HEK293 (cell line): ENCODE measurements around the gene CYP27B1.
"Not testable (repeated sequence)": the region's sequence is repeated elsewhere in the genome, so short reads cannot be mapped to it uniquely, and the experiment has no call there.

Source experiments
- CTCF ChIA-PET: fragments of 350-600 bp; formaldehyde crosslinking; extraction: SDS; loops from one replicate; lab custom pipeline; 2021; ENCODE audit warnings: antibody characterized with exemption; lab: Yijun Ruan, JAX
- POLR2A ChIA-PET: fragments of 300-600 bp; formaldehyde crosslinking; extraction: SDS; loops from one replicate; lab custom pipeline; 2020; ENCODE audit warnings: antibody characterized with exemption, inconsistent platforms; lab: Yijun Ruan, JAX
- H3K27ac ChIP-seq: fragments of 200-500 bp; sonication (Bioruptor generic); 2 replicates; pipeline ENCODE4 v1.5.1; 2014; ENCODE audit warnings: low read depth, low read length, control low read depth, inconsistent platforms; ENCODE audit errors: extremely low read depth
- H3K36me3 ChIP-seq, 2 experiments: fragments of 200-500 bp in 1 of 2; sonication (Bioruptor generic) in 1 of 2; 1 replicate in 1 of 2; 2 replicates in 1 of 2; pipeline ENCODE4 v1.5.1; 2014 to 2017; ENCODE audit warnings: inconsistent platforms in 2 of 2, low read length in 2 of 2; ENCODE audit not compliant: control insufficient read depth in 2 of 2, insufficient read depth in 1 of 2
- H3K4me1 ChIP-seq: fragments of 200-500 bp; sonication (Bioruptor generic); 2 replicates; pipeline ENCODE4 v1.5.1; 2014; ENCODE audit warnings: mild to moderate bottlenecking, low read length, inconsistent platforms; ENCODE audit not compliant: control insufficient read depth, insufficient read depth
- H3K4me3 ChIP-seq: 2 replicates; pipeline ENCODE4 v1.5.1; 2011; ENCODE audit warnings: low read depth, mild to moderate bottlenecking, control low read depth, low read length, moderate library complexity
- H3K9me3 ChIP-seq: fragments of 200-500 bp; sonication (Bioruptor generic); 2 replicates; pipeline ENCODE4 v1.5.1; 2014; ENCODE audit warnings: low read depth, low read length, inconsistent platforms; ENCODE audit not compliant: control insufficient read depth, insufficient read depth
- GFI1B ChIP-seq: fragments of 450-650 bp; formaldehyde crosslinking; IDR thresholded peaks from 2 replicates; pipeline ENCODE4 v1.5.1; 2016; ENCODE audit warnings: missing biosample characterization, missing genetic modification characterization
- GLI4 ChIP-seq: fragments of 450-650 bp; formaldehyde crosslinking; IDR thresholded peaks from 2 replicates; pipeline ENCODE4 v1.5.1; 2016; ENCODE audit warnings: missing biosample characterization, missing genetic modification characterization
- KLF10 ChIP-seq: fragments of 450-650 bp; IDR thresholded peaks from 2 replicates; pipeline ENCODE4 v1.5.1; 2018; ENCODE audit warnings: missing biosample characterization, mild to moderate bottlenecking, missing genetic modification characterization
- KLF7 ChIP-seq: fragments of 450-650 bp; formaldehyde crosslinking; IDR thresholded peaks from 2 replicates; pipeline ENCODE4 v1.5.1; 2016; ENCODE audit warnings: missing biosample characterization, missing genetic modification characterization, borderline replicate concordance
- ZIC2 ChIP-seq: fragments of 450-650 bp; formaldehyde crosslinking; IDR thresholded peaks from 2 replicates; pipeline ENCODE4 v1.5.1; 2016; ENCODE audit warnings: missing biosample characterization, missing genetic modification characterization
- ZNF10 ChIP-seq: fragments of 450-650 bp; formaldehyde crosslinking; IDR thresholded peaks from 2 replicates; pipeline ENCODE4 v1.5.1; 2017; ENCODE audit warnings: missing biosample characterization, missing genetic modification characterization
- ZNF274 ChIP-seq, 2 experiments: fragments of 200-500 bp in 1 of 2; fragments of 450-650 bp in 1 of 2; sonication (Bioruptor generic) in 1 of 2; formaldehyde crosslinking in 1 of 2; IDR thresholded peaks; 2 replicates each; pipeline versions ENCODE4 v1.5.1 to v1.6.1; 2014 to 2016; ENCODE audit warnings: borderline replicate concordance in 1 of 2, inconsistent platforms in 1 of 2, low read length in 1 of 2, missing biosample characterization in 1 of 2, missing genetic modification characterization in 1 of 2
- ZNF510 ChIP-seq: fragments of 450-650 bp; formaldehyde crosslinking; IDR thresholded peaks from 2 replicates; pipeline ENCODE4 v1.5.1; 2018; ENCODE audit warnings: mild to moderate bottlenecking, missing genetic modification characterization, missing biosample characterization; ENCODE audit not compliant: insufficient replicate concordance
- ZNF580 ChIP-seq: fragments of 450-650 bp; formaldehyde crosslinking; IDR thresholded peaks from 2 replicates; pipeline ENCODE4 v1.5.1; 2016; ENCODE audit warnings: missing biosample characterization, missing genetic modification characterization
- ZNF621 ChIP-seq: fragments of 450-650 bp; formaldehyde crosslinking; IDR thresholded peaks from 2 replicates; pipeline ENCODE4 v1.5.1; 2017; ENCODE audit warnings: missing biosample characterization, missing genetic modification characterization
- ZNF776 ChIP-seq: fragments of 450-650 bp; formaldehyde crosslinking; IDR thresholded peaks from 2 replicates; pipeline ENCODE4 v1.5.0; 2017; ENCODE audit warnings: missing biosample characterization, missing genetic modification characterization, borderline replicate concordance
- ZNF785 ChIP-seq: fragments of 450-650 bp; formaldehyde crosslinking; IDR thresholded peaks from 2 replicates; pipeline ENCODE4 v1.5.1; 2016; ENCODE audit warnings: missing biosample characterization, missing genetic modification characterization
- ZSCAN16 ChIP-seq: fragments of 450-650 bp; formaldehyde crosslinking; IDR thresholded peaks from 2 replicates; pipeline ENCODE4 v1.5.1; 2016; ENCODE audit warnings: missing biosample characterization, missing genetic modification characterization
- TF ChIP-seq, protein P1 (sequence below): fragments of 450-650 bp; formaldehyde crosslinking; IDR thresholded peaks from 2 replicates; pipeline ENCODE4 v1.5.1; 2016; ENCODE audit warnings: missing biosample characterization, missing genetic modification characterization, low read depth
- TF ChIP-seq, protein P2 (sequence below): fragments of 450-650 bp; formaldehyde crosslinking; IDR thresholded peaks from 2 replicates; pipeline ENCODE4 v1.5.1; 2016; ENCODE audit warnings: missing biosample characterization, missing genetic modification characterization
- TF ChIP-seq, protein P3 (sequence below): fragments of 450-650 bp; formaldehyde crosslinking; IDR thresholded peaks from 2 replicates; pipeline ENCODE4 v1.5.0; 2017; ENCODE audit warnings: missing biosample characterization, missing genetic modification characterization, borderline replicate concordance
- TF ChIP-seq, protein P4 (sequence below): fragments of 450-650 bp; IDR thresholded peaks from 2 replicates; pipeline ENCODE4 v1.5.1; 2018; ENCODE audit warnings: missing biosample characterization, missing genetic modification characterization

The CYP27B1 gene

GRCh38 chr12:57775044-57775443 is 8.2 kb upstream of the CYP27B1 start:
- TF ChIP-seq ZNF785 (tag by site-specific recombination), result no peak
- H3K4me3 ChIP-seq, result no peak overlapping the region
- 0 out of 2 replicates have a peak, but pooled peaks cover 6% of the 10 kb centered on the region for H3K4me1 ChIP-seq
- peaks cover 5 to 32% of the 10 kb centered on the region in 2 experiments; a peak in 2 of 3 replicates for H3K36me3 ChIP-seq
- H3K9me3 ChIP-seq, result no peaks in the 10 kb centered on the region
- H3K27ac ChIP-seq, result no peak overlapping the region
- CTCF ChIA-PET, result interaction anchor here (1.0 to 1.8 kb wide), 5 partner anchors 8 to 18 kb away, joined by 3 to 9 read pairs (median 4); partner anchors contain the start of gene TSFM
- POLR2A ChIA-PET, result no interaction called here

- POLR2A ChIA-PET, H3K4me1 ChIP-seq, H3K9me3 ChIP-seq, H3K4me3 ChIP-seq, H3K27ac ChIP-seq: not testable (repeated sequence)
- CTCF ChIA-PET, result interaction anchor here (1.3 to 1.8 kb wide), 4 partner anchors 8 to 18 kb away, joined by 3 to 9 read pairs (median 4); partner anchors contain the start of gene TSFM
- peaks cover 5 to 32% of the 10 kb centered on the region in 2 experiments; a peak in 2 of 3 replicates for H3K36me3 ChIP-seq
These were observed 7.8 kb upstream of the CYP27B1 start for GRCh38 chr12:57774634-57775033.

GRCh38 chr12:57772429-57773322 is 5.8 kb upstream of the CYP27B1 start, which contains the start of gene EEF1AKMT3:
Gene EEF1AKMT3, plus strand, starts transcription at chr12:57772614. Its CDS starts 111 bp downstream, at chr12:57772725.
- H3K27ac ChIP-seq, result peak within 1 kb of the TSS; percentile 94
- no peaks in the 10 kb centered on the region for H3K9me3 ChIP-seq
- ChIA-PET POLR2A (interaction anchor here (0.6 to 1.8 kb wide), 17 partner anchors 9 to 169 kb away, joined by 3 to 14 read pairs (median 4); partner anchors contain the start of genes ATP23, CDK4, CTDSP2 and MARCHF9), CTCF (interaction anchor here (0.7 to 1.4 kb wide), 4 partner anchors 10 to 37 kb away, joined by 3 to 6 read pairs (median 6); partner anchors contain the start of gene TSFM)
- H3K36me3 ChIP-seq, result peaks cover 5 to 47% of the 10 kb centered on the region in 2 experiments; a peak in 2 of 3 replicates
- H3K4me1 ChIP-seq, result peaks cover 6% of the 10 kb centered on the region; the same call in 1 of the 2 replicates
- H3K4me3 ChIP-seq, result peak within 1 kb of the TSS; percentile 93
- TF ChIP-seq, protein P1, sequence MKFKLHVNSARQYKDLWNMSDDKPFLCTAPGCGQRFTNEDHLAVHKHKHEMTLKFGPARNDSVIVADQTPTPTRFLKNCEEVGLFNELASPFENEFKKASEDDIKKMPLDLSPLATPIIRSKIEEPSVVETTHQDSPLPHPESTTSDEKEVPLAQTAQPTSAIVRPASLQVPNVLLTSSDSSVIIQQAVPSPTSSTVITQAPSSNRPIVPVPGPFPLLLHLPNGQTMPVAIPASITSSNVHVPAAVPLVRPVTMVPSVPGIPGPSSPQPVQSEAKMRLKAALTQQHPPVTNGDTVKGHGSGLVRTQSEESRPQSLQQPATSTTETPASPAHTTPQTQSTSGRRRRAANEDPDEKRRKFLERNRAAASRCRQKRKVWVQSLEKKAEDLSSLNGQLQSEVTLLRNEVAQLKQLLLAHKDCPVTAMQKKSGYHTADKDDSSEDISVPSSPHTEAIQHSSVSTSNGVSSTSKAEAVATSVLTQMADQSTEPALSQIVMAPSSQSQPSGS (tag by site-specific recombination), result no peak
- TF ChIP-seq ZNF785 (tag by site-specific recombination) (no peak), GFI1B (tag by site-specific recombination) (no peak), ZNF580 (no peak), ZNF274 (IDR thresholded peaks at IDR 0.05; ENCODE audit: low read length) (no peak), ZNF274 (tag by site-specific recombination; IDR thresholded peaks at IDR 0.05; ENCODE audit: borderline replicate concordance) (no peak), ZSCAN16 (no peak), KLF10 (tag by site-specific recombination) (no peak), GLI4 (tag by site-specific recombination) (0 out of 2 replicates have a peak, but pooled peaks have one; percentile 12), ZNF510 (tag by site-specific recombination) (no peak), ZNF776 (no peak), ZNF621 (tag by site-specific recombination) (no peak), ZIC2 (tag by site-specific recombination) (no peak), KLF7 (no peak; the same call in 1 of the 2 replicates), ZNF10 (tag by site-specific recombination) (no peak)
- TF ChIP-seq, protein P2, sequence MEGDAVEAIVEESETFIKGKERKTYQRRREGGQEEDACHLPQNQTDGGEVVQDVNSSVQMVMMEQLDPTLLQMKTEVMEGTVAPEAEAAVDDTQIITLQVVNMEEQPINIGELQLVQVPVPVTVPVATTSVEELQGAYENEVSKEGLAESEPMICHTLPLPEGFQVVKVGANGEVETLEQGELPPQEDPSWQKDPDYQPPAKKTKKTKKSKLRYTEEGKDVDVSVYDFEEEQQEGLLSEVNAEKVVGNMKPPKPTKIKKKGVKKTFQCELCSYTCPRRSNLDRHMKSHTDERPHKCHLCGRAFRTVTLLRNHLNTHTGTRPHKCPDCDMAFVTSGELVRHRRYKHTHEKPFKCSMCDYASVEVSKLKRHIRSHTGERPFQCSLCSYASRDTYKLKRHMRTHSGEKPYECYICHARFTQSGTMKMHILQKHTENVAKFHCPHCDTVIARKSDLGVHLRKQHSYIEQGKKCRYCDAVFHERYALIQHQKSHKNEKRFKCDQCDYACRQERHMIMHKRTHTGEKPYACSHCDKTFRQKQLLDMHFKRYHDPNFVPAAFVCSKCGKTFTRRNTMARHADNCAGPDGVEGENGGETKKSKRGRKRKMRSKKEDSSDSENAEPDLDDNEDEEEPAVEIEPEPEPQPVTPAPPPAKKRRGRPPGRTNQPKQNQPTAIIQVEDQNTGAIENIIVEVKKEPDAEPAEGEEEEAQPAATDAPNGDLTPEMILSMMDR (tag by site-specific recombination), result no peak
- TF ChIP-seq, protein P3, sequence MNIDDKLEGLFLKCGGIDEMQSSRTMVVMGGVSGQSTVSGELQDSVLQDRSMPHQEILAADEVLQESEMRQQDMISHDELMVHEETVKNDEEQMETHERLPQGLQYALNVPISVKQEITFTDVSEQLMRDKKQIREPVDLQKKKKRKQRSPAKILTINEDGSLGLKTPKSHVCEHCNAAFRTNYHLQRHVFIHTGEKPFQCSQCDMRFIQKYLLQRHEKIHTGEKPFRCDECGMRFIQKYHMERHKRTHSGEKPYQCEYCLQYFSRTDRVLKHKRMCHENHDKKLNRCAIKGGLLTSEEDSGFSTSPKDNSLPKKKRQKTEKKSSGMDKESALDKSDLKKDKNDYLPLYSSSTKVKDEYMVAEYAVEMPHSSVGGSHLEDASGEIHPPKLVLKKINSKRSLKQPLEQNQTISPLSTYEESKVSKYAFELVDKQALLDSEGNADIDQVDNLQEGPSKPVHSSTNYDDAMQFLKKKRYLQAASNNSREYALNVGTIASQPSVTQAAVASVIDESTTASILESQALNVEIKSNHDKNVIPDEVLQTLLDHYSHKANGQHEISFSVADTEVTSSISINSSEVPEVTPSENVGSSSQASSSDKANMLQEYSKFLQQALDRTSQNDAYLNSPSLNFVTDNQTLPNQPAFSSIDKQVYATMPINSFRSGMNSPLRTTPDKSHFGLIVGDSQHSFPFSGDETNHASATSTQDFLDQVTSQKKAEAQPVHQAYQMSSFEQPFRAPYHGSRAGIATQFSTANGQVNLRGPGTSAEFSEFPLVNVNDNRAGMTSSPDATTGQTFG (tag by site-specific recombination), result no peak
- TF ChIP-seq, protein P4, sequence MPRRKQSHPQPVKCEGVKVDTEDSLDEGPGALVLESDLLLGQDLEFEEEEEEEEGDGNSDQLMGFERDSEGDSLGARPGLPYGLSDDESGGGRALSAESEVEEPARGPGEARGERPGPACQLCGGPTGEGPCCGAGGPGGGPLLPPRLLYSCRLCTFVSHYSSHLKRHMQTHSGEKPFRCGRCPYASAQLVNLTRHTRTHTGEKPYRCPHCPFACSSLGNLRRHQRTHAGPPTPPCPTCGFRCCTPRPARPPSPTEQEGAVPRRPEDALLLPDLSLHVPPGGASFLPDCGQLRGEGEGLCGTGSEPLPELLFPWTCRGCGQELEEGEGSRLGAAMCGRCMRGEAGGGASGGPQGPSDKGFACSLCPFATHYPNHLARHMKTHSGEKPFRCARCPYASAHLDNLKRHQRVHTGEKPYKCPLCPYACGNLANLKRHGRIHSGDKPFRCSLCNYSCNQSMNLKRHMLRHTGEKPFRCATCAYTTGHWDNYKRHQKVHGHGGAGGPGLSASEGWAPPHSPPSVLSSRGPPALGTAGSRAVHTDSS (tag by site-specific recombination), result no peak
